WTC11 (cell line): ENCODE results near the gene TSPAN31. TPM values are rescaled to one million over a fixed set of nuclear protein-coding genes. Genes with fewer than 3 reads are reported as not detected.

Source experiments
- ATAC-seq: fragments of 200-7000 bp; cut with Tn5 transposase; 2 replicates; pipeline ENCODE4 v1.10.0; 2021; ENCODE audit warnings: mild to moderate bottlenecking, moderate library complexity
- CTCF ChIA-PET: fragments of 300-600 bp; sonication (Branson Sonifier 250); formaldehyde crosslinking; loops from one replicate; lab custom pipeline; 2021; ENCODE audit warnings: antibody characterized with exemption; lab: Charles Lee
- POLR2A ChIA-PET: fragments of 350-600 bp; sonication (Branson Sonifier 250); formaldehyde crosslinking; loops from one replicate; lab custom pipeline; 2021; ENCODE audit warnings: antibody characterized with exemption; lab: Charles Lee
- DNase-seq: peaks from one replicate; pipeline ENCODE4 v3.0.0; 2021; ENCODE audit warnings: low spot score
- H3K27ac Mint-ChIP-seq: 2 replicates; pipeline ENCODE4 v1.8.0; 2021; ENCODE audit warnings: mixed read lengths
- H3K27me3 Mint-ChIP-seq: 2 replicates; pipeline ENCODE4 v1.8.0; 2021; ENCODE audit warnings: low read depth, mild to moderate bottlenecking, moderate library complexity, mixed read lengths
- H3K36me3 Mint-ChIP-seq: 2 replicates; pipeline ENCODE4 v1.8.0; 2021; ENCODE audit warnings: mixed read lengths
- H3K4me1 Mint-ChIP-seq: 2 replicates; pipeline ENCODE4 v1.8.0; 2022; ENCODE audit warnings: mixed read lengths
- H3K4me3 Mint-ChIP-seq: 2 replicates; pipeline ENCODE4 v1.8.0; 2021; ENCODE audit warnings: mild to moderate bottlenecking, moderate library complexity, mixed read lengths
- H3K9me3 Mint-ChIP-seq: 2 replicates; pipeline ENCODE4 v1.8.0; 2021; ENCODE audit warnings: mixed read lengths
- ETV6 ChIP-seq: sonication (generic); formaldehyde crosslinking; IDR thresholded peaks from 2 replicates; pipeline ENCODE4 v1.8.1; 2022; ENCODE audit warnings: mild to moderate bottlenecking, missing genetic modification reagents
- IRF2 ChIP-seq: sonication (generic); formaldehyde crosslinking; IDR thresholded peaks from 2 replicates; pipeline ENCODE4 v1.8.0; 2022; ENCODE audit warnings: low read depth, missing genetic modification reagents, borderline replicate concordance
- JAZF1 ChIP-seq: fragments of 250-450 bp; sonication (Bioruptor Pico); IDR thresholded peaks from 2 replicates; pipeline ENCODE4 v1.9.0; 2021; ENCODE audit warnings: moderate library complexity, mild to moderate bottlenecking, inconsistent platforms
- JUN ChIP-seq: sonication (generic); formaldehyde crosslinking; IDR thresholded peaks from 2 replicates; pipeline ENCODE4 v1.8.0; 2023; ENCODE audit warnings: mild to moderate bottlenecking, missing genetic modification reagents
- MXD4 ChIP-seq: fragments of 250-450 bp; sonication (Bioruptor Pico); IDR thresholded peaks from 2 replicates; pipeline ENCODE4 v1.8.0; 2021; ENCODE audit warnings: mild to moderate bottlenecking, moderate library complexity, borderline replicate concordance
- OVOL2 ChIP-seq: fragments of 250-450 bp; sonication (Bioruptor Pico); IDR thresholded peaks from 2 replicates; pipeline ENCODE4 v1.9.0; 2021; ENCODE audit warnings: mild to moderate bottlenecking, borderline replicate concordance
- PRRX2 ChIP-seq: fragments of 250-450 bp; sonication (Bioruptor Pico); IDR thresholded peaks from 2 replicates; pipeline ENCODE4 v1.8.0; 2021; ENCODE audit warnings: mild to moderate bottlenecking
- RELA ChIP-seq: sonication (generic); formaldehyde crosslinking; IDR thresholded peaks from 2 replicates; pipeline ENCODE4 v1.8.1; 2022; ENCODE audit warnings: missing genetic modification reagents, mild to moderate bottlenecking, borderline replicate concordance
- RORB ChIP-seq: fragments of 250-450 bp; sonication (Bioruptor Pico); IDR thresholded peaks from 2 replicates; pipeline ENCODE4 v1.9.0; 2021; ENCODE audit warnings: mild to moderate bottlenecking
- SMAD3 ChIP-seq: sonication (generic); formaldehyde crosslinking; IDR thresholded peaks from 2 replicates; pipeline ENCODE4 v1.8.0; 2022; ENCODE audit warnings: missing genetic modification reagents, mild to moderate bottlenecking, borderline replicate concordance
- SMAD4 ChIP-seq: sonication (generic); formaldehyde crosslinking; IDR thresholded peaks from 2 replicates; pipeline ENCODE4 v1.8.0; 2022; ENCODE audit warnings: mild to moderate bottlenecking, missing genetic modification reagents
- SP1 ChIP-seq: sonication (generic); formaldehyde crosslinking; conservative IDR thresholded peaks from 2 replicates; pipeline ENCODE4 v1.8.1; 2022; ENCODE audit warnings: missing genetic modification reagents
- TEAD4 ChIP-seq: sonication (generic); formaldehyde crosslinking; IDR thresholded peaks from 2 replicates; pipeline ENCODE4 v1.8.0; 2022; ENCODE audit warnings: mild to moderate bottlenecking, missing genetic modification reagents
- ZNF232 ChIP-seq: sonication (generic); formaldehyde crosslinking; IDR thresholded peaks from 2 replicates; pipeline ENCODE4 v1.8.0; 2022; ENCODE audit warnings: mild to moderate bottlenecking, missing genetic modification reagents
- ZNF423 ChIP-seq: fragments of 250-450 bp; sonication (Bioruptor Pico); IDR thresholded peaks from 2 replicates; pipeline ENCODE4 v2.1.2; 2022; ENCODE audit warnings: mild to moderate bottlenecking, moderate library complexity
- total RNA-seq: library from RNA; stranded (reverse); gene quantifications from 3 replicates; pipeline ENCODE4 v1.2.3, GENCODE V29; 2021
- TF ChIP-seq, protein P1 (sequence below): fragments of 250-450 bp; sonication (Bioruptor Pico); IDR thresholded peaks from 2 replicates; pipeline ENCODE4 v1.8.0; 2021; ENCODE audit warnings: mild to moderate bottlenecking
- TF ChIP-seq, protein P2 (sequence below): sonication (generic); formaldehyde crosslinking; IDR thresholded peaks from 2 replicates; pipeline ENCODE4 v1.8.1; 2022; ENCODE audit warnings: low read depth, mild to moderate bottlenecking, moderate library complexity, missing genetic modification reagents, borderline replicate concordance
- TF ChIP-seq, protein P3 (sequence below): sonication (generic); formaldehyde crosslinking; conservative IDR thresholded peaks from 2 replicates; pipeline ENCODE4 v1.8.1; 2023; ENCODE audit warnings: mild to moderate bottlenecking, low read depth, missing genetic modification reagents, moderate library complexity
- TF ChIP-seq, protein P4 (sequence below): sonication (generic); formaldehyde crosslinking; IDR thresholded peaks from 2 replicates; pipeline ENCODE4 v1.8.1; 2022; ENCODE audit warnings: mild to moderate bottlenecking, moderate library complexity, missing genetic modification reagents
- TF ChIP-seq, protein P5 (sequence below): fragments of 250-450 bp; sonication (Bioruptor Pico); IDR thresholded peaks from 2 replicates; pipeline ENCODE4 v1.9.0; 2021; ENCODE audit warnings: mild to moderate bottlenecking

Gene TSPAN31
- total RNA-seq, 1 experiment from 2014 or later = 9.9 TPM

DNA sequence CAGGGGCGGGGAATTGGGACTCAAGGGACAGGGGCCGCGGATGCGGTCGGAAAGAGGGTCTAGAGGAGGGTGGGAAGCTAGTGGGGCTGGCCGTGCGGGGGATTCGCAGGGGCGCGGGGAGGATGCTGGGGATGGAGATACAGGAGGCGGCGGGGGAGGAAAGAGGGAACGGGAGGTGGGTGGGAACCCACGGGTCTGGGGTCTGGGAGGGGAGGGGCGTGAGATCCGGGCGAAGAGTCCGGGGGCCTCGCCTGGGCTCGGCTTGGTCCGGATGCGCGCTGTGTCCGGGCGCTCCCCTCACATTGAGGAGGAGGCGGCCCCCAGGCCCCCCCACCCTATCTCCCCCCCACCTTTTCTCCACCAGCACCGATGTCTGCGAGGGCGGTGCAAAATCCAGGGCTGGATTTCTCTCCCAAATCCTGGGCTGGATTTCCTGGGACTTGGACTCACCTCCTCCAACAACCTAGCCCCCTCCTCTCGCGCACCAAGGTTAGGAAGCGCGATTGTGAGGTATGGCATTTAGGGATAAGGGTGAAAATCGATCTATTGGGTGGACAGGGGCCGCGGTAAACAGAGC, 6.1 kb upstream of the TSPAN31 start, which contains the start of gene AGAP2 (continued):
- TF ChIP-seq, protein P1, sequence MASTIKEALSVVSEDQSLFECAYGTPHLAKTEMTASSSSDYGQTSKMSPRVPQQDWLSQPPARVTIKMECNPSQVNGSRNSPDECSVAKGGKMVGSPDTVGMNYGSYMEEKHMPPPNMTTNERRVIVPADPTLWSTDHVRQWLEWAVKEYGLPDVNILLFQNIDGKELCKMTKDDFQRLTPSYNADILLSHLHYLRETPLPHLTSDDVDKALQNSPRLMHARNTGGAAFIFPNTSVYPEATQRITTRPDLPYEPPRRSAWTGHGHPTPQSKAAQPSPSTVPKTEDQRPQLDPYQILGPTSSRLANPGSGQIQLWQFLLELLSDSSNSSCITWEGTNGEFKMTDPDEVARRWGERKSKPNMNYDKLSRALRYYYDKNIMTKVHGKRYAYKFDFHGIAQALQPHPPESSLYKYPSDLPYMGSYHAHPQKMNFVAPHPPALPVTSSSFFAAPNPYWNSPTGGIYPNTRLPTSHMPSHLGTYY (CRISPR knock-in tag) = no peak
- TF ChIP-seq SP1 (CRISPR knock-in tag) = peak; percentile 49; the same call in 1 of the 2 replicates

DNA sequence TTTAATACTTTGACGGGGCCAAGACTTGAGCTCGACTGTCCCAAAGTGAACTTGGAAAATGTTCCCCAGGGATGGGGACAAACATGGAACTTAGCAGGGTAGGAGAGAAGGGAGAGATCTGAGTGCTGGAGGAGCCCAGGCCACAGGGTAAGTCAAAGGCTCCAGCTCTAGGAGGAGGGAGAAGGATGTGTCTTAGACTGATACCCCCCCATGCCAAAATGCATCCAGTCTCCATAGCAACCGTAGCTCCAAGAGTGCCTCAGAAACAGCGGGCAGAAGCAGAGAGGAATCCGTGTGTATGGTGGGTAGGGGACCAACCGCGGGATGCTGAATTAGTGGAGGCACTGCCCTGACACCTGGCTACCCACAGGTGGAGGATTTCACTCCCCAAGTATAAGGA, 5.5 kb upstream of the TSPAN31 start:
- no peak overlapping the region for H3K27ac Mint-ChIP-seq
- no peaks in the 10 kb centered on the region for H3K36me3 Mint-ChIP-seq
- no peaks in the 10 kb centered on the region; the same call in 1 of the 2 replicates for H3K9me3 Mint-ChIP-seq
- ChIA-PET POLR2A (interaction anchor here (0.6 kb wide), 1 partner anchor 195 kb away, joined by 4 read pairs; no protein-coding TSS in a partner anchor), CTCF (interaction anchor here (0.7 to 6.6 kb wide), 6 partner anchors 10 to 280 kb away, joined by 3 to 146 read pairs (median 3); partner anchors contain the start of gene GLI1)
- DNase-seq (no peak), ATAC-seq (no peak)
- TF ChIP-seq IRF2 (CRISPR knock-in tag) (no peak), SMAD4 (CRISPR knock-in tag) (no peak), OVOL2 (CRISPR knock-in tag) (no peak), RELA (no peak), RORB (CRISPR knock-in tag) (no peak), PRRX2 (CRISPR knock-in tag) (no peak), ZNF423 (CRISPR knock-in tag) (no peak), JUN (no peak), TEAD4 (CRISPR knock-in tag) (no peak), ZNF232 (CRISPR knock-in tag) (no peak), MXD4 (CRISPR knock-in tag) (no peak), JAZF1 (CRISPR knock-in tag) (no peak), SMAD3 (no peak), ETV6 (CRISPR knock-in tag) (no peak)
- TF ChIP-seq, protein P2, sequence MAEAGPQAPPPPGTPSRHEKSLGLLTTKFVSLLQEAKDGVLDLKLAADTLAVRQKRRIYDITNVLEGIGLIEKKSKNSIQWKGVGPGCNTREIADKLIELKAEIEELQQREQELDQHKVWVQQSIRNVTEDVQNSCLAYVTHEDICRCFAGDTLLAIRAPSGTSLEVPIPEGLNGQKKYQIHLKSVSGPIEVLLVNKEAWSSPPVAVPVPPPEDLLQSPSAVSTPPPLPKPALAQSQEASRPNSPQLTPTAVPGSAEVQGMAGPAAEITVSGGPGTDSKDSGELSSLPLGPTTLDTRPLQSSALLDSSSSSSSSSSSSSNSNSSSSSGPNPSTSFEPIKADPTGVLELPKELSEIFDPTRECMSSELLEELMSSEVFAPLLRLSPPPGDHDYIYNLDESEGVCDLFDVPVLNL (CRISPR knock-in tag) = no peak
- TF ChIP-seq, protein P3, sequence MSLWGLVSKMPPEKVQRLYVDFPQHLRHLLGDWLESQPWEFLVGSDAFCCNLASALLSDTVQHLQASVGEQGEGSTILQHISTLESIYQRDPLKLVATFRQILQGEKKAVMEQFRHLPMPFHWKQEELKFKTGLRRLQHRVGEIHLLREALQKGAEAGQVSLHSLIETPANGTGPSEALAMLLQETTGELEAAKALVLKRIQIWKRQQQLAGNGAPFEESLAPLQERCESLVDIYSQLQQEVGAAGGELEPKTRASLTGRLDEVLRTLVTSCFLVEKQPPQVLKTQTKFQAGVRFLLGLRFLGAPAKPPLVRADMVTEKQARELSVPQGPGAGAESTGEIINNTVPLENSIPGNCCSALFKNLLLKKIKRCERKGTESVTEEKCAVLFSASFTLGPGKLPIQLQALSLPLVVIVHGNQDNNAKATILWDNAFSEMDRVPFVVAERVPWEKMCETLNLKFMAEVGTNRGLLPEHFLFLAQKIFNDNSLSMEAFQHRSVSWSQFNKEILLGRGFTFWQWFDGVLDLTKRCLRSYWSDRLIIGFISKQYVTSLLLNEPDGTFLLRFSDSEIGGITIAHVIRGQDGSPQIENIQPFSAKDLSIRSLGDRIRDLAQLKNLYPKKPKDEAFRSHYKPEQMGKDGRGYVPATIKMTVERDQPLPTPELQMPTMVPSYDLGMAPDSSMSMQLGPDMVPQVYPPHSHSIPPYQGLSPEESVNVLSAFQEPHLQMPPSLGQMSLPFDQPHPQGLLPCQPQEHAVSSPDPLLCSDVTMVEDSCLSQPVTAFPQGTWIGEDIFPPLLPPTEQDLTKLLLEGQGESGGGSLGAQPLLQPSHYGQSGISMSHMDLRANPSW (CRISPR knock-in tag) = no peak
- TF ChIP-seq, protein P4, sequence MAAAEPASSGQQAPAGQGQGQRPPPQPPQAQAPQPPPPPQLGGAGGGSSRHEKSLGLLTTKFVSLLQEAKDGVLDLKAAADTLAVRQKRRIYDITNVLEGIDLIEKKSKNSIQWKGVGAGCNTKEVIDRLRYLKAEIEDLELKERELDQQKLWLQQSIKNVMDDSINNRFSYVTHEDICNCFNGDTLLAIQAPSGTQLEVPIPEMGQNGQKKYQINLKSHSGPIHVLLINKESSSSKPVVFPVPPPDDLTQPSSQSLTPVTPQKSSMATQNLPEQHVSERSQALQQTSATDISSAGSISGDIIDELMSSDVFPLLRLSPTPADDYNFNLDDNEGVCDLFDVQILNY = no peak
- TF ChIP-seq, protein P5, sequence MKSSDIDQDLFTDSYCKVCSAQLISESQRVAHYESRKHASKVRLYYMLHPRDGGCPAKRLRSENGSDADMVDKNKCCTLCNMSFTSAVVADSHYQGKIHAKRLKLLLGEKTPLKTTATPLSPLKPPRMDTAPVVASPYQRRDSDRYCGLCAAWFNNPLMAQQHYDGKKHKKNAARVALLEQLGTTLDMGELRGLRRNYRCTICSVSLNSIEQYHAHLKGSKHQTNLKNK = no peak
- peaks cover 95% of the 10 kb centered on the region for H3K27me3 Mint-ChIP-seq
- peaks cover 30% of the 10 kb centered on the region for H3K4me1 Mint-ChIP-seq
- peak overlapping the region; percentile 71 for H3K4me3 Mint-ChIP-seq
